Bronchial epithelial cell (primary cell): ENCODE measurements around the gene LRRC45. TPM values are rescaled to one million over a fixed set of nuclear protein-coding genes. Genes with fewer than 3 reads are reported as not detected.
A peak's percentile ranks its signal among the peaks of the same experiment; 100 is the strongest.

Source experiments
- DNase-seq: peaks from one replicate; pipeline ENCODE4 v3.0.0-alpha.2; 2010; ENCODE audit warnings: low read depth
- FAIRE-seq: peaks from 2 replicates; lab custom pipeline; 2011; peaks lifted over from hg19 to GRCh38; lab: Jason Lieb, UNC
- H3K27me3 ChIP-seq: 2 replicates; pipeline ENCODE4 v1.5.1; 2011; ENCODE audit warnings: low read length; ENCODE audit not compliant: control insufficient read depth, insufficient read depth
- H3K36me3 ChIP-seq: 2 replicates; pipeline ENCODE4 v1.5.1; 2011; ENCODE audit warnings: low read length; ENCODE audit not compliant: control insufficient read depth, insufficient read depth
- H3K4me3 ChIP-seq: 2 replicates; pipeline ENCODE4 v1.5.1; 2011; ENCODE audit warnings: mild to moderate bottlenecking, low read depth, low read length, control low read depth
- CTCF ChIP-seq: IDR thresholded peaks from 2 replicates; pipeline ENCODE4 v1.5.1; 2011; ENCODE audit warnings: mild to moderate bottlenecking, moderate library complexity, low read length, control low read depth, inconsistent platforms; ENCODE audit not compliant: insufficient read depth, severe bottlenecking
- total RNA-seq: library from RNA; depleted of rRNA; stranded (reverse); fragments of >200 nt; gene quantifications from 2 replicates; pipeline ENCODE4 v1.2.1, GENCODE V29; 2014

LRRC45 gene
- total RNA-seq, 1 donor from 2014 or later: 8.4 TPM

GRCh38 chr17:82020572-82021106 lies 2.5 kb upstream of the LRRC45 start:
- H3K4me3 ChIP-seq: no peak overlapping the region
- TF ChIP-seq CTCF: no peak
- no peak for DNase-seq
- FAIRE-seq: no peak
- H3K36me3 ChIP-seq: no peaks in the 10 kb centered on the region
- H3K27me3 ChIP-seq: no peaks in the 10 kb centered on the region

- H3K27me3 ChIP-seq: no peaks in the 10 kb centered on the region
- no peaks in the 10 kb centered on the region for H3K36me3 ChIP-seq
- H3K4me3 ChIP-seq: peak overlapping the region; percentile 98
- peak; percentile 87 for TF ChIP-seq CTCF
- FAIRE-seq (peak; percentile 75), DNase-seq (peak; percentile 58)
Observed at GRCh38 chr17:82021107-82021899, 1.8 kb upstream of the LRRC45 start.

GRCh38 chr17:82021900-82022309 lies 1.2 kb upstream of the LRRC45 start:
- H3K4me3 ChIP-seq: peak overlapping the region; percentile 98
- no peak for FAIRE-seq
- H3K27me3 ChIP-seq: no peaks in the 10 kb centered on the region
- no peak for DNase-seq
- no peaks in the 10 kb centered on the region for H3K36me3 ChIP-seq
- TF ChIP-seq CTCF: no peak

- Histone ChIP-seq H3K36me3 (peaks cover under 1% of the 10 kb centered on the region), H3K4me3 (peak within 1 kb of the TSS; percentile 98)
Observed at GRCh38 chr17:82022310-82022980, 660 bp upstream of the LRRC45 start, which contains the start of gene CENPX. CENPX (minus strand) TSS chr17:82022878; CDS start chr17:82022861, 17 bp downstream.

More at GRCh38 chr17:82022310-82022980, 660 bp upstream of the LRRC45 start, which contains the start of gene CENPX:
- no peaks in the 10 kb centered on the region for H3K27me3 ChIP-seq
- DNase-seq (no peak), FAIRE-seq (no peak)
- TF ChIP-seq CTCF: no peak
